HG03066 (cell line): ENCODE data around the gene EPM2A.
"Not testable (repeated sequence)": the region's sequence is repeated elsewhere in the genome, so short reads cannot be mapped to it uniquely, and the experiment has no call there.

ENCODE experiments used
- ATAC-seq: cut with Tn5 transposase; IDR thresholded peaks from one replicate; pipeline ENCODE4 v1.9.1; 2021; ENCODE audit warnings: low read depth; ENCODE audit not compliant: unreplicated experiment

Gene EPM2A

GRCh38 chr6:145731447-145731846 lies 3.9 kb downstream of the EPM2A start:
- no peak for ATAC-seq

- no peak for ATAC-seq
These were observed 5.4 kb downstream of the EPM2A start for GRCh38 chr6:145729887-145730286.

GRCh38 chr6:145728444-145729385 lies 6.6 kb downstream of the EPM2A start:
- ATAC-seq: no peak

- no peak for ATAC-seq
These were observed 7.4 kb downstream of the EPM2A start for GRCh38 chr6:145727817-145728388.

- ATAC-seq: no peak
These were observed 9.8 kb downstream of the EPM2A start for GRCh38 chr6:145725570-145725969.

- ATAC-seq: no peak
These were observed 11.7 kb downstream of the EPM2A start for GRCh38 chr6:145723646-145724045.

GRCh38 chr6:145722190-145722589 lies 13.1 kb downstream of the EPM2A start:
- ATAC-seq: no peak

GRCh38 chr6:145721144-145721543 lies 14.2 kb downstream of the EPM2A start:
- no peak for ATAC-seq

GRCh38 chr6:145715426-145715825 lies 19.9 kb downstream of the EPM2A start:
- no peak for ATAC-seq

- no peak for ATAC-seq
These were observed 20.6 kb downstream of the EPM2A start for GRCh38 chr6:145714731-145715130.

- ATAC-seq: no peak
These were observed 21.5 kb downstream of the EPM2A start for GRCh38 chr6:145713773-145714172.

- ATAC-seq: no peak
These were observed 23.9 kb downstream of the EPM2A start for GRCh38 chr6:145711372-145711771.

GRCh38 chr6:145707397-145707796 lies 27.9 kb downstream of the EPM2A start:
- no peak for ATAC-seq

GRCh38 chr6:145705561-145705960 lies 29.8 kb downstream of the EPM2A start:
- no peak for ATAC-seq

GRCh38 chr6:145704143-145704781 lies 31.1 kb downstream of the EPM2A start:
- no peak for ATAC-seq

- no peak for ATAC-seq
These were observed 35.9 kb downstream of the EPM2A start for GRCh38 chr6:145699462-145699861.

GRCh38 chr6:145697401-145697800 lies 37.9 kb downstream of the EPM2A start:
- not testable (repeated sequence) for ATAC-seq

- ATAC-seq: no peak
These were observed 41.1 kb downstream of the EPM2A start for GRCh38 chr6:145694083-145694737.

- no peak for ATAC-seq
These were observed 44.4 kb downstream of the EPM2A start for GRCh38 chr6:145690969-145691368.

- no peak for ATAC-seq
These were observed 45.8 kb downstream of the EPM2A start for GRCh38 chr6:145689529-145689928.

GRCh38 chr6:145688493-145688905 lies 46.8 kb downstream of the EPM2A start:
- ATAC-seq: no peak
